Measurements from ENCODE around the gene HELQ.
"Not testable (repeated sequence)": the region's sequence is repeated elsewhere in the genome, so short reads cannot be mapped to it uniquely, and the experiment has no call there.

The HELQ gene

DNA sequence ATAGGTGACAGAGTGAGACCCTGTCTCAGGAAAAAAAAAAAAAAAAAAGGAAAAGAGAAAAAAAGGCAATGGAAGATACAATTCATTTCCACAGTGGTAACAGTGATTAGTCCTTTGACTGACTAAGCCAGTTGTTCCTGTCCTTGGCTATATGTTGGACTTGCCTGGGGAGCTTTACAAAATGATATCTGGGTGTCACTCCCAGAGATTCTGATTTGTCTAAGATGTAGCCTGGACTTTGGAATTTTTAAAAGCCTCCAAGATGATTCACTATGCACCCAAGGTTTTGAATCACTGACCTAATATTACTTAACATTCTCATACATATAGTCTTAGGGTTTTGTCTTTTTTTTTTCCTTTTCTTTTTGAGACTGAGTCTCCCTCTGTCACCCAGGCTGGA lies 16.9 kb downstream of the HELQ start:
- no peak for ATAC-seq

- ATAC-seq: no peak
Measured at GRCh38 chr4:83436680-83437079, 18.9 kb downstream of the HELQ start.

DNA sequence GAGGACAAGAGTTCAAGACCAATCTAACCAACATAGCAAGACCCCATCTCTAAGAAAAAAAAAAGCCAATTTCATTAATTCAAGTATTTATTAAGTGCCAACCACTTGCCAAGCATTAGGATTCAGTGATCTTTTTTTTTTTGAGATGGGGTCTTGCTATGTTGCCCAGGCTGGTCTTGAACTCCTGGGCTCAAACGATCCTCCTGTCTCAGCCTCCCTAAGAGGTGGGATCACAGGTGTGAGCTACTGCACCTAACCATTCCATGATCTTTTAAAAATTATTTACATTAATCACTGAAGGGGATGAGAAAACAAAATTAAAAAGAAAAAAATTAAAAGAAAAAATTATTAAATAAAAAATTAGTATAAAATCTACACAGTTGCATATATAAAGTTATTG lies 24.4 kb downstream of the HELQ start:
- ATAC-seq: no peak

DNA sequence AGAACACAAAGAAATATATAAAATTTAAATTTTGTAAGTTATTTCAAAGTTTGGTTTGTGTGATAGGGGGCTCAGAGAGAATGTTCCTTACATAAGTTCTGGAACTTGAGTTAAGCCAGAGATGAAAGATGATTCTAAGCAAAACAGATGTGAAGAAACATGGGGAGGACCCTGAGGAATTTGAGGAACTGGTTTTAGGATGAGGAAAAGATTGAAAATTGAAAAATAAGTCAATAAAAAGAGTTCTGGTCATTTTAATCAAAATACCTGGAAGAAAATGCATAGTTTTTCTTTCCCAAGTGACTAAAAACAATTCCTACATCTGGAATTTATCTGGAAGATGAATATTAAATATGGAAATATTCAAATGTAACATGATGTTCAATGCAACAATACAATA lies 37.4 kb downstream of the HELQ start:
- no peak for ATAC-seq

DNA sequence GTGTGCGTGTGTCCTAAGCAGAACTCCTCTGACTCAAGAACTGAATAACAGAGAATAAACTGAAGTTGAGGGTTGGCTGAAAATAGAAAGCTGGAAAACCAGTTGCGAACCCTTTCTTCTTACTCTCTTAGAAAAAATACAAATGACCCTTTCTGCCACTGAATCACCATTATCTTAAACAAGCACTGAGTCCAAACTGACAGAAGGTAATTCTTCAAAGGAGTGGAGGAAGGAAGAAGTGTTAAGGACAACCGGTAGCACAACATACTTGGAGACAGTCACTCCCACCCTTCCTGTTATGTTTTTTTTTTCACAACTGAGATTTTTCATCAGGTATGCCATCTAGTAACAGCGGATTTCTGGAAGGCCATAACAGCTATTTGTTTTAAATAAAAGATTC lies 38.1 kb downstream of the HELQ start:
- no peak for ATAC-seq

DNA sequence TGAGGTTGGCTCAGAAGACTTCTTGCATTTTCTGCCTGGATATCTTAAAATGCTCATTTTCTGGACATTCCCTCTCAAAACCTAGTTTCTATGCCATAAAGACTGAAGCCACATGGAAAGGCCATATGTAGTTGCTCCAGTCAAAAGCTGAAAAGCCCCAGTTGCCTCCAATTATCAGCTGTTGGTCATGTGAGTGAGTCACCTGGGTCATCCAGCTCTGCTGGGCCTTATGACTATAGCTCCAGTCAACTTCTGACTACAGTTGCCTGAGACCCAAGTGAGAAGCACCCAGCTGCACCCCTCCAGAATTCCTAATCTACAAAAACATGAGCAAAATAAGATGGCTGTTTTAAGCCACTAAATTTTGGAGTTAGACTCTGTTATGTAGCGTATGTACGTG lies 41.9 kb downstream of the HELQ start:
- no peak for ATAC-seq

GRCh38 chr4:83408908-83409307 lies 46.7 kb downstream of the HELQ start:
- ATAC-seq: no peak

DNA sequence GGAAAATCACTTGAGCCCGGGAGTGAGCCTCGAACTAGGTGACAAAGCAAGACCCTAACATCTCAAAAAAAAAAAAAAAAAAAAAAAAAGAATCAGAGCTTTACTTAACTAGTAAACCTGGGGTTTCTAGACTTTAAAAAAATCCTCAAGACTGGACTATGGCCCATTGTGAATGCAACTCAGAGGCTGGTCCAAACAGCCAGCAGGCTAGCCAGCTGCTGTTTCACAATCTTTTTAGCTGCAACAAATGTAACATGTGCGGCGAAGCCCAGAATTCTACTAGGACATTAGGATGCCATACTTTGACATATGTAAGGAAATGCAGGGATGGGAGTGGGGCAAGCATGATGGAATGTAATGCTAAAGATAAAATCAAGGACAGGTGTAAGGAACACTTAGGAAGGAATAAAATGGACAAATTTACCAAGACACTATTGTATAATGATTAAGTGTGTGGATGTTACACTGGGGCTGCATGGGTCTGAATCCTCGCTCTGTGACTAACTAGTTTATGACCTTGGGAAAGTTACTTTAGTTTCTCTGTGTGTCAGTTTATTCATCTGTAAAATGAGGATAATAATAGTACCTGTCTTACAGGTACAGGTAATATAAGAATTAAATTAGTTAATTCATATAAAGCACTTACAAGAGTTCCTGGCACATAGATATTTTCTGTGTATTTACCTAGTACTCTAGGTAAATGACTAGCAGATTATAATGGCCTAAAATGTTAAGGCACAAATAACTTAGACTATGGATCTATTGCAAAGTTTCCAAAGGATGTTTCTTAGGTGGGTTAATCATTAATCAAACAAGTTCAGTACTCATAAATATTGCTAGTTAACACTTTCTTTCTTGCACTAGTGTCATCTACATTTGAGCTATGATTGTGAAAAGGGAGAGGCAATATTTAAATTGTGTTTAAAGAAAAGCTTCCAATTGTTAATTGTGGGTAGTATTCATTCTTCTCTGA lies 49.5 kb downstream of the HELQ start:
- ATAC-seq: no peak

DNA sequence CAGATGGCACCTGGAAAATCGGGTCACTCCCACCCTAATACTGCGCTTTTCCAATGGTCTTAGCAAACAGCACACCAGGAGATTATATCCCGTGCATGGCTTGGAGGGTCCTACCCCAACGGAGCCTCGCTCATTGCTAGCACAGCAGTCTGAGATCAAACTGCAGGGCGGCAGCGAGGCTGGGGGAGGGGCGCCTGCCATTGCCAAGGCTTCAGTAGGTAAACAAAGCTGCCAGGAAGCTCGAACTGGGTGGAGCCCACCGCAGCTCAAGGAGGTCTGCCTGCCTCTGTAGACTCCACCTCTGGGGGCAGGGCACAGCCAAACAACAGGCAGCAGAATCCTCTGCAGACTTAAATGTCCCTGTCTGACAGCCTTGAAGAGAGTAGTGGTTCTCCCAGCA lies 57.5 kb downstream of the HELQ start:
- not testable (repeated sequence) for ATAC-seq

DNA sequence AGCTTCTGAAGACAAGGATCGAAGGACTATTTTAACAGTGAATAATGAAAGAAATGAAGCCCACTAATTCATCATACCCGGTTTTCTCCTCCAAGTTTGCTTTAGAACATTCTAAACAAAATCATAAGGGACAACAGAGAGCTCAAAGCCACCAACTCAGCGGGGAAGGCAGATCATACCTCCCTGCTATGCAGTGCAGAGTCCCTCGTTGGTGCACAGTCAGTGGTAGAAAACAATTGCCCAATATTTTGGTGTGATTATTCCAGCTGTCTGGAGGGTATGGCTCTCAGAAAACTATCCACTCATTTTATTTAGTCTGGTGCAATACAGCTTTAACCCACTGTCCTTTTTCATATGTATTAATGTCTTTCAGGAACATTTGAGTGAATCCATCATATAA lies 61.7 kb downstream of the HELQ start:
- no peak for ATAC-seq

- ATAC-seq: no peak
Measured at GRCh38 chr4:83392562-83392961, 63.1 kb downstream of the HELQ start.

DNA sequence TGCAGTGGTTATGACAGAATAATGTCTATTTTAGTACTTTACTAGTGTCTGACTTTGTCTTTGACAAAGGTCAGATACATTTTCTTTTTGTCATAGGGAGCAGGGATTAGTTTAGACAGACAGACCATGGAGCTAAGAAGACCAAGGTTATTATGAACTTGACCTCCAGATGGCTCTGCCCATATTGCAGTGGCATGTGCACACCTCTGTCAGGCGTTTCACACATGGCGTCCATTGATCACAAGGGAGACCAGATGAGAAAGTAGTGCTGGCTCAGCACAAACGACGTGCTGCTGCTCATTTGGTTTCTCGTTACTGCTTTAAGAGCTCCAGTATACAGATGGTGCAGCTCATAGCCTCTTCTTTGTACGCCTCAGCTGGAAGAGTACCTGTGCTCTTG lies 64.7 kb downstream of the HELQ start:
- no peak for ATAC-seq

- ATAC-seq: no peak
Measured at GRCh38 chr4:83389756-83390505, 65.7 kb downstream of the HELQ start.

- no peak for ATAC-seq
Measured at GRCh38 chr4:83389037-83389720, 66.4 kb downstream of the HELQ start.

DNA sequence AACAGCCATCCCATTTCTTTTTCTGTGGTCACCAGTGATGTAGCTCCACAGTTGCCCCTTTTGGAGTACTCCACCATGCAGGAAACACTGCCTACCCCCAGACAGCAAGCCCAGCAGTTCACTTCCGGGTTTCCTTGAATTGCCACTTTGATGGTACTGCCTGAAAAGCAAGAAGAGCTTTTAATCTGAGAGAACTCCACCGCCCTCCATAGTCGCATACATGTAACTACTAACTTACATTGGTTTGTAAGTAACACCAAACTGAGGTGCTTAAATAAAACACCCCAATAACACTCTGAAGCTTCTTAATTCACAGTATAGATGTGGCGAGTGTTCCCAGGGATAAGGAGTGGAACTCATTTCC lies 67.3 kb downstream of the HELQ start:
- ATAC-seq: peak in 1 of 2 donors; percentile 55

DNA sequence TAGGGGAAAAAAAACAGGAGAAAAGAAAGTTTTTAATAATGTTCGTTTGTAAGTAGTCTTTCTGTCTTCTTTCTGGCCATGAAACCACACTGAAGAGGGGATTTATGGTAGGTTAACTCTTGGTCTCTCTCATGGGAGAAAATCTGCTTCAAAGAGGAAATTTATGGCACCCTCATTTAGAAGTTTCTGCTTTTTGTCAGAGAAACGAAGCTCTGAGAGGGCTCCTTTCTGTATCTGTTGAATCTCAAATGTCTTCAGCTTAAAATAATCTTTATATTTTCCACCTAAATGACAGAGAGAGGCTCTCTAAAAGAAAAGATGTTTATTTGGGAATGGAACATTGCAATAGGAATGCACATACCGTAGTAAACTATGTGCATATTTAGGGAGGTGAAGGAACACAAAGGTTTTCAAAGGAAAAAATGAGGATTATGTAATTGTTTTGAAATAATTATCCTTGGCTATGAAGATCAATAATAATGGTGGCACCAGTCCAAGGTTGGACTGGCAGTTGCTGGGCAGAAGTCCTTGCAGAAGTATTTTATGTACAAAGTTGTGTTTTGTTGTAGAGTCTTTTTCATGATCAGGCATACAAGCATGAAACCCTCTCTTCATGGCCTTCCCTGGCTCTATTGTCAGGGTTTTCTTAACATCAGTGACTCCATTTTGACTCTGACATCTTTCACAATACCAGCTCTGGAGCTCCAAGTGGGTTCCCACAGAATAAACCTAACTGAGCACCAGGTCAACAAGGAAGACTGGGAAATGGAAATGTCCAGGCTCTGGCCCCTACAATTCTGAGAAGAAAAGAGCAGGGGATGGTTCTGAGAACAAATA lies 67.9 kb downstream of the HELQ start:
- ATAC-seq: no peak

DNA sequence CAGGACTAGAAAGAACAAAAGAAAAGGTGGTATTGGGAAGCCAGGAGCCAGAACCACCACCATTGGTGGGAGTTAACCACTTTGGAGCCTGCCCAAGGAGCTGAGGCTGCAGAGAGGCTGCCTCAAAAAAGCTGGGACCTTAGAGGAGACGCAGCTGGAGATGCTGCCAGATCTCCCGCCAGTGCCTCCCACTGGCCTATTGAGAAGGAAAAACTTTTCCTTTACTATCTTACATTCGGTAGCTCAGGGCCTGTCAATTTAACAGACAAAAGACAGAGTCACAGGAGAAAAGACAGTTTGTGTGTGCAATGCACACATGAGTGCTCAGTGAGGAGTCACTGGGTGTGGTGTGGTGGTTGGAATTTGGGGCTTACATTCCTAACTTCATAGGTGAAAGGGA lies 68.6 kb downstream of the HELQ start:
- no peak for ATAC-seq

DNA sequence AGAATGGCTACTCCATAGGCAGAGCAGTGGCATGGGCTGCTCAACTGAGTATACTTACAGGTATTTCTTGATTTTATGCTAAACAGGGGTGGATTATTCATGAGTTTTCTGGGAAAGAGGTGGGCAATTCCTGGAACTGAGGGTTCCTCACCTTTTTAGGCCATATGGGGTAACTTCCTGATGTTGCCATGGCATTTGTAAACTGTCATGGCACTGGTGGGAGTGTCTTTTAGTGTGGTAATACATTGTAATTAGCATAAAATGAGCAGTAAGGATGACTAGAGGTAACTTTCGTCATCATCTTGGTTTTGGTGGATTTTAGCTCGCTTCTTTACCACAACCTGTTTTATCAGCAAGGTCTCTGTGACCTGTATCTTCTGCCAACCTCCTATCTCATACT lies 72.8 kb downstream of the HELQ start:
- no peak for ATAC-seq

DNA sequence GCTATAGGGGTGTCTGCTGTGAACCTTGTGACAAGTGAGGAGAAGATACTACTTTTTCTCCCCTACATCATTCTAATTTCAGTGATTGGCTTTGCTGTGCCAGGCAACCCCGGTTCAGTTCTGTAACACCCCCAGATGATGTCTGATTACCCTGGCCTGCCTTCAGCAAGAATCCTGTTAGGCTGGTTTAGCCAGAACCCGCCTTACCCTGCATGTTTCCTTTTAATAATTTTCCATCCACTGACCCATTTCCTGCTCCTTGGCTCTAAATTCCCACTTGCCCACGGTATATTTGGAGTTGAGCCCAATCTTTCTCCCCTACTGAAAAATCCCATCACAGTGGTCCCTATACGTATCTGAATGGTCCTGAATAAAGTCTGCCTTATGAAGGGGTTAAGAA lies 74.5 kb downstream of the HELQ start:
- ATAC-seq: no peak

GRCh38 chr4:83378419-83378818 lies 77.2 kb downstream of the HELQ start:
- ATAC-seq: no peak

DNA sequence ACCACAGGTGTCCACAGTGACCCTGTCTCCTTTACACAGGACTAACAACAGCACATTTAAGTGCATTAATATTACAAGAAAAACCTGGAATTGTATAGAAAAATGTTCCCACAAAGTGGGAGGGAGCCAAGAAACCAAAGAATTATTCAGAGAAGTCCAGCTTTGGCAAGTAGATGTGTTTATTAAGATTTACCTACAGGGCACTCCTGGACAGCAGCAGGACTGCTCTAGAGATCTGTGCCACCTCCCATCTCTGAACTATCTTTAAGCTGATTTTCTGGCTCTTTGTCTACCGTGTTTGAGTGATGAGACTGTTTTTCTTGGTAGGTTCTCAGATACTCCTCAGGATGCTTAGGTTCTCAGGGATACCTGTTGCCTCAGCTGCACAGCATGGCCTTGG lies 82.7 kb downstream of the HELQ start:
- no peak for ATAC-seq

DNA sequence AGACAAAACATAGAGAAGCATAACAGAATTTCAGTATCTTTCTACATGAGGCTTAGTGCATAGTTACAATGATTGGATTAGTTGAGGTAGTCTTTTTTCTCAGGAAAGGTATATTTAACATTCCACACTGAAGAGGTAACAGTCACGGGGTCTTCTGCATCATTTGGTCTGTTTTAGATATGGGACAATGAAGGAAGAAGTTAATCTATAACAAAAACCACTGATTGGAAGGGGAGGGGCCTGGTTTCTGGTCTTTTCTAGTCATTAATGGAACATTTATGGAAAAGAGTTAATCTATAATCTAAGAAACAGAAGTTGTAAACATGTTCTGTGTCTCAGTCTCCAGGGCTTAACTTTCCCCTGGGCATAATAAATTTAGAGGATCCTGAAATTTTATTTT lies 83.7 kb downstream of the HELQ start:
- no peak for ATAC-seq

- ATAC-seq: no peak
Measured at GRCh38 chr4:83371235-83371634, 84.4 kb downstream of the HELQ start.
